ENCODE results near the gene IL4R. TPM values are rescaled to one million over a fixed set of nuclear protein-coding genes. Genes with fewer than 3 reads are reported as not detected.

IL4R gene
- total and polyA plus RNA-seq, 9 donors, result 11.3 to 39.5 (median 17.4) TPM

- DNase-seq, result no peak
- 87 to 88% (median 88%) methylated on average over 7 of the region's 7 CpGs for WGBS, 3 donors
- H3K27me3 ChIP-seq, result no peaks in the 10 kb centered on the region
- H3K4me3 ChIP-seq, result no peak overlapping the region
- intact Hi-C loops (cut with DNase I), result loop anchor here in 1 of 4 donors (10.0 kb wide), 1 partner anchor 60 kb away; no protein-coding TSS in a partner anchor
- H3K9me3 ChIP-seq, result no peaks in the 10 kb centered on the region
- H3K36me3 ChIP-seq, result no peaks in the 10 kb centered on the region
- TF ChIP-seq, protein P1, sequence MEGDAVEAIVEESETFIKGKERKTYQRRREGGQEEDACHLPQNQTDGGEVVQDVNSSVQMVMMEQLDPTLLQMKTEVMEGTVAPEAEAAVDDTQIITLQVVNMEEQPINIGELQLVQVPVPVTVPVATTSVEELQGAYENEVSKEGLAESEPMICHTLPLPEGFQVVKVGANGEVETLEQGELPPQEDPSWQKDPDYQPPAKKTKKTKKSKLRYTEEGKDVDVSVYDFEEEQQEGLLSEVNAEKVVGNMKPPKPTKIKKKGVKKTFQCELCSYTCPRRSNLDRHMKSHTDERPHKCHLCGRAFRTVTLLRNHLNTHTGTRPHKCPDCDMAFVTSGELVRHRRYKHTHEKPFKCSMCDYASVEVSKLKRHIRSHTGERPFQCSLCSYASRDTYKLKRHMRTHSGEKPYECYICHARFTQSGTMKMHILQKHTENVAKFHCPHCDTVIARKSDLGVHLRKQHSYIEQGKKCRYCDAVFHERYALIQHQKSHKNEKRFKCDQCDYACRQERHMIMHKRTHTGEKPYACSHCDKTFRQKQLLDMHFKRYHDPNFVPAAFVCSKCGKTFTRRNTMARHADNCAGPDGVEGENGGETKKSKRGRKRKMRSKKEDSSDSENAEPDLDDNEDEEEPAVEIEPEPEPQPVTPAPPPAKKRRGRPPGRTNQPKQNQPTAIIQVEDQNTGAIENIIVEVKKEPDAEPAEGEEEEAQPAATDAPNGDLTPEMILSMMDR (IDR thresholded peaks at IDR 0.05), result no peak
- TF ChIP-seq EP300 (IDR thresholded peaks at IDR 0.05) (no peak), POLR2A (IDR thresholded peaks at IDR 0.05) (no peak)
- no peak overlapping the region for H3K27ac ChIP-seq
- H3K4me1 ChIP-seq (ENCODE audit: insufficient read depth), result no peaks in the 10 kb centered on the region
Observed at GRCh38 chr16:27284865-27285675, 28.7 kb upstream of the IL4R start.

GRCh38 chr16:27285676-27286196, 28.0 kb upstream of the IL4R start:
- Histone ChIP-seq H3K27me3 (no peaks in the 10 kb centered on the region), H3K9me3 (no peaks in the 10 kb centered on the region), H3K36me3 (no peaks in the 10 kb centered on the region), H3K4me1 (ENCODE audit: insufficient read depth) (no peaks in the 10 kb centered on the region), H3K27ac (no peak overlapping the region), H3K4me3 (no peak overlapping the region)
- intact Hi-C loops (cut with DNase I), result loop anchor here in 1 of 4 donors (10.0 kb wide), 1 partner anchor 59 kb away; no protein-coding TSS in a partner anchor
- DNase-seq, result no peak
- TF ChIP-seq POLR2A (IDR thresholded peaks at IDR 0.05) (no peak), EP300 (IDR thresholded peaks at IDR 0.05) (no peak)
- TF ChIP-seq, protein P1 (IDR thresholded peaks at IDR 0.05), result no peak
- 77 to 87% (median 83%) methylated on average over 6 of the region's 6 CpGs for WGBS, 3 donors

DNA sequence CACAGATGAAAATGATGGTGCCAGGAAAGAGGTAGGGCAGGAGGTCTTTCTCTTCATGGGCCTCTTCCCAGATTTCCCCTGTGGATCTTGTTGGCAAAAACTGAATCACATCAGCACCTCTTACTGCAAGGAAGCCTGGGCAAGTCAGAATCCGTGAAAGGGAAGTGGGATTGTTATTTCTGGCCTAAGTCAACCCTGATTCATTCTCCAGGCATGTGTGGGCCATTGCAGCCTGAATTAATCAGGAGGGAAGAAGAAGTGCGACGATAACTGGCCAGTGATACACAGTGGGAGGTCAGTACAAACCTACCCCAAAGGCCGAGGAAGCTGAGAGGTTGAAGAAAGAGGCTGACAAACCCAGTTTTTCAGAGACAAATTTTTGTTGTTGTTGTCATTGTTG, 27.3 kb upstream of the IL4R start:
- no peak overlapping the region for H3K27ac ChIP-seq
- no peaks in the 10 kb centered on the region for H3K9me3 ChIP-seq
- DNase-seq, result no peak
- H3K36me3 ChIP-seq, result no peaks in the 10 kb centered on the region
- no peaks in the 10 kb centered on the region for H3K4me1 ChIP-seq (ENCODE audit: insufficient read depth)
- TF ChIP-seq, protein P1 (IDR thresholded peaks at IDR 0.05), result no peak
- TF ChIP-seq EP300 (IDR thresholded peaks at IDR 0.05), result no peak
- no peak for TF ChIP-seq POLR2A (IDR thresholded peaks at IDR 0.05)
- no peaks in the 10 kb centered on the region for H3K27me3 ChIP-seq
- intact Hi-C loops (cut with DNase I), result loop anchor here in 1 of 4 donors (10.0 kb wide), 1 partner anchor 58 kb away; no protein-coding TSS in a partner anchor
- 5 to 24% (median 7%) methylated on average over 4 of the region's 4 CpGs for WGBS, 3 donors
- no peak overlapping the region for H3K4me3 ChIP-seq

DNA sequence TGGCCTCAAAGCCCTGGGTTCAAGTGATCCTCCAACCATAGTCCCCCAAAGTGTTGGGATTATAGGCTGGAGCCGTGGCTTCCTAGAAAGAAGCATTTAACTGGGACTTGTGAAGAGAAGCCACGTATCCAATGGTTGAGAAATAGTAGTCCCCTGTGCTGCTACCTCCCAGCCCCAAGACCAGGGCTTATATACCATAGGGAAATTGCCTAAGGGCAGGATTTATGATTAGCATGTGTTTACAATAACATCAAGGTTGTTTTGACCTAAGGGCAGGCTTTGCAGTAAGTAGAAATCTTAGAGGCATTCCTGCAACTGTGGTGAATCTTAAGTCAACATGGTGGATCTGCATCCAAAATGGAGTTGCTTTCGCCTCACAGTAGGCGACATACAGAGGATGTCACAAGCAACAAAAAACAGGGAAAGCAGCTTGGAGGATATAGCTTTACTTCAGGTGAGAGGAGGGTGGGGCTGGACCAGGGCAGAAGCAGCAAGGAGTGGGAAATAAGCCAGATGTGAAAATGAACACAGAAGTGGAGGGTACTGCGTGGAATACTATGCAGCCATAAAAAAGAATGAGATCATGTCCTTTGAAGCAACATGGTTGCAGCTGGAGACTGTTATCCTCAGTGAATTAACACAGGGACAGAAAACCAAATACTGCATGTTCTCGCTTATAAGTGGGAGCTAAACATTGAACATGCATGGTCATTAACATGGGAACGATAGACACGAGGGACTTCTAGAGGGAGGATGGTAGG, 26.5 kb upstream of the IL4R start:
- DNase-seq, result no peak
- 93 to 96% (median 96%) methylated on average over 8 of the region's 8 CpGs for WGBS, 3 donors
- H3K27ac ChIP-seq, result no peak overlapping the region
- H3K4me3 ChIP-seq, result no peak overlapping the region
- no peaks in the 10 kb centered on the region for H3K36me3 ChIP-seq
- no peaks in the 10 kb centered on the region for H3K4me1 ChIP-seq (ENCODE audit: insufficient read depth)
- no peak for TF ChIP-seq POLR2A (IDR thresholded peaks at IDR 0.05)
- TF ChIP-seq, protein P1 (IDR thresholded peaks at IDR 0.05), result no peak
- TF ChIP-seq EP300 (IDR thresholded peaks at IDR 0.05), result no peak
- no peaks in the 10 kb centered on the region for H3K27me3 ChIP-seq
- H3K9me3 ChIP-seq, result no peaks in the 10 kb centered on the region
- intact Hi-C loops (cut with DNase I), result loop anchor here in 1 of 4 donors (10.0 kb wide), 1 partner anchor 58 kb away; no protein-coding TSS in a partner anchor
